ENCODE data around the gene PRKG1. TPM values are rescaled to one million over a fixed set of nuclear protein-coding genes. Genes with fewer than 3 reads are reported as not detected.

Gene PRKG1
- total RNA-seq, 4 donors from 2014 or later = 24.0 to 89.1 (median 45.7) TPM

DNA sequence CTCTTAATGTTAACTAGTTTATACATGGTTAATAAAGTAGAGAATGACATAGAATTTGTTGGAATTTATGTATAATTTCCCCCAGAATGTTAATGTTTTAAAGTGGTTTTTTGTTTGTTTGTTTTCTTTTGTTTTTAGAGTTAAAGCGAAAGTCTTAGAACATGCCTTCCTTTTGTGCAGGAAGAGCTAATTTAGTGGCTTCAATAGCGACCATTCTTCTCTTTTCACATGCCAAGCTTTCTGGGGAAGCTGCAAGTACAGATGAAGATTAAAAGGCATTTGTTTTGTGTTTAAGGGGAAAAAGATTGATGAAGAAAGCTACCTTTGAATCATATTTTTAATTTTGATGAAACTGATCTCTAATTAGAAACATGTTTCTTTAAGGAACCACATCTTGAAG lies 881.4 kb downstream of the PRKG1 start:
- Histone ChIP-seq H3K27me3 (no peaks in the 10 kb centered on the region), H3K36me3 (no peaks in the 10 kb centered on the region), H3K27ac (no peak overlapping the region), H3K4me1 (peaks cover 0 to 3% (median 0%) of the 10 kb centered on the region in 4 donors), H3K4me3 (no peak overlapping the region), H3K9me3 (no peaks in the 10 kb centered on the region)
- no peak for DNase-seq
- TF ChIP-seq CTCF (IDR thresholded peaks at IDR 0.05) (no peak), POLR2A (IDR thresholded peaks at IDR 0.05) (no peak)

- no peak for TF ChIP-seq POLR2A (IDR thresholded peaks at IDR 0.05)
- TF ChIP-seq CTCF (IDR thresholded peaks at IDR 0.05) = no peak
- H3K4me1 ChIP-seq = peaks cover 0 to 8% (median 0%) of the 10 kb centered on the region in 4 donors
- no peaks in the 10 kb centered on the region for H3K36me3 ChIP-seq
- no peak overlapping the region for H3K27ac ChIP-seq
- no peaks in the 10 kb centered on the region for H3K9me3 ChIP-seq
- no peaks in the 10 kb centered on the region for H3K27me3 ChIP-seq
- no peak overlapping the region for H3K4me3 ChIP-seq
- DNase-seq = no peak
Measured at GRCh38 chr10:51956822-51957221, 882.5 kb downstream of the PRKG1 start.

- Histone ChIP-seq H3K4me3 (no peak overlapping the region), H3K27me3 (no peaks in the 10 kb centered on the region), H3K27ac (no peak overlapping the region), H3K9me3 (no peaks in the 10 kb centered on the region), H3K4me1 (peaks cover 0 to 8% (median 0%) of the 10 kb centered on the region in 4 donors), H3K36me3 (no peaks in the 10 kb centered on the region)
- no peak for DNase-seq
- TF ChIP-seq CTCF (IDR thresholded peaks at IDR 0.05) = peak in 5 of 6 experiments; percentile 36 to 67 (median 57)
- no peak for TF ChIP-seq POLR2A (IDR thresholded peaks at IDR 0.05)
Measured at GRCh38 chr10:51960494-51960895, 886.2 kb downstream of the PRKG1 start.

DNA sequence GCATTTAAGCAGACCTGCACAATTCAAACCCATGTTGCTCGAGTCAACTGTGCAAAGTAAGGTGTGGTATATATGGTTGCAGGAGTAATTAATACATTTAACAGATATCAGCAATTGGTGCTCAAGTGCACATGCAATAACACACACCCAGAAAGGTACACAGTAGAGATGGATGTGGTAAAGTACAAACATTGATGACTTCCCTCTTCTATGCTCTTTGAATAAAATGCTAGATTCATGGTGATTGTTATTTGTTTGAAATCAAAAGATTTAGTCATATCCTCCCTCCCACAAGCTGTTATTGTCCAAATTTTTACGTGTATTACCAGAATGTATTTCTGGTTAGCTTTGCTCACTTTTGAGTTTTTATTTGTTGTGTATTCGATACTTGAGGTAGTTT lies 887.1 kb downstream of the PRKG1 start:
- no peak for DNase-seq
- no peaks in the 10 kb centered on the region for H3K36me3 ChIP-seq
- H3K9me3 ChIP-seq = no peaks in the 10 kb centered on the region
- no peak overlapping the region for H3K27ac ChIP-seq
- no peaks in the 10 kb centered on the region for H3K27me3 ChIP-seq
- H3K4me1 ChIP-seq = peaks cover 0 to 8% (median 0%) of the 10 kb centered on the region in 4 donors
- no peak overlapping the region for H3K4me3 ChIP-seq
- no peak for TF ChIP-seq CTCF (IDR thresholded peaks at IDR 0.05)
- no peak for TF ChIP-seq POLR2A (IDR thresholded peaks at IDR 0.05)

- H3K4me1 ChIP-seq = peaks cover 0 to 8% (median 0%) of the 10 kb centered on the region in 4 donors
- H3K27me3 ChIP-seq = no peaks in the 10 kb centered on the region
- H3K4me3 ChIP-seq = no peak overlapping the region
- TF ChIP-seq CTCF (IDR thresholded peaks at IDR 0.05) (no peak), POLR2A (IDR thresholded peaks at IDR 0.05) (no peak)
- DNase-seq = no peak
- H3K9me3 ChIP-seq = no peaks in the 10 kb centered on the region
- no peaks in the 10 kb centered on the region for H3K36me3 ChIP-seq
- H3K27ac ChIP-seq = no peak overlapping the region
Measured at GRCh38 chr10:51964630-51965029, 890.3 kb downstream of the PRKG1 start.

DNA sequence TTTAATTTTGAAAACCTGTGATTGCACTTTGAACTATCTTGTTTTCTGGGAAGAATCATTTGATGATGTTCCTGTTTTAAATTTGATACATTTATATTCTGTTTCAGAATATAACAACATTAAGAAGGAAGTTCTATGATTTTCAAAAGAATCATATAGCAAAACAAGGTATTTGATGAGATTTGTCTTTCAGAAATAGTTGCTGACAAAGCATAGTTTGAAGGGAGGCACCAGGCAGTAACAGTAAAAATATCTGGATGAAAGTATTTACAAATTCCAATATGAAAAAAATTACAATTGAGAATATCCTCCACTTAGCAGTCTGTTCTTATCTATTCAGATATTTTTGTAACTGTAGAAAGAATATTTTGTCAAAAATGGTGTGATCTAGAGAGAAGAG lies 891.2 kb downstream of the PRKG1 start:
- TF ChIP-seq POLR2A (IDR thresholded peaks at IDR 0.05) = no peak
- TF ChIP-seq CTCF (IDR thresholded peaks at IDR 0.05) = no peak
- H3K4me3 ChIP-seq = no peak overlapping the region
- H3K27ac ChIP-seq = no peak overlapping the region
- no peaks in the 10 kb centered on the region for H3K36me3 ChIP-seq
- DNase-seq = no peak
- H3K9me3 ChIP-seq = no peaks in the 10 kb centered on the region
- H3K27me3 ChIP-seq = no peaks in the 10 kb centered on the region
- H3K4me1 ChIP-seq = peaks cover 0 to 8% (median 0%) of the 10 kb centered on the region in 4 donors

All from Peyer's patch (tissue), 4 donors.